Astrocyte of the cerebellum (primary cell): Measurements from ENCODE around the gene SZT2.
"Not testable (repeated sequence)": the region's sequence is repeated elsewhere in the genome, so short reads cannot be mapped to it uniquely, and the experiment has no call there.

Experiments
- DNase-seq: peaks from one replicate; pipeline ENCODE4 v3.0.0-alpha.2; 2011; ENCODE audit warnings: low read depth
- H3K4me3 ChIP-seq: 2 replicates; pipeline ENCODE4 v1.5.1; 2011; ENCODE audit warnings: mild to moderate bottlenecking, low read depth, low read length, moderate library complexity
- CTCF ChIP-seq: IDR thresholded peaks from 2 replicates; pipeline ENCODE4 v1.5.1; 2012; ENCODE audit warnings: low read length, low read depth, moderate library complexity, mild to moderate bottlenecking; ENCODE audit errors: missing control alignments
- in situ Hi-C: cut with HindIII; loops from 2 replicates; pipeline ENCODE4 v1.10.0; 2017; ENCODE audit warnings: low sequenced_read_pairs

SZT2 gene

DNA sequence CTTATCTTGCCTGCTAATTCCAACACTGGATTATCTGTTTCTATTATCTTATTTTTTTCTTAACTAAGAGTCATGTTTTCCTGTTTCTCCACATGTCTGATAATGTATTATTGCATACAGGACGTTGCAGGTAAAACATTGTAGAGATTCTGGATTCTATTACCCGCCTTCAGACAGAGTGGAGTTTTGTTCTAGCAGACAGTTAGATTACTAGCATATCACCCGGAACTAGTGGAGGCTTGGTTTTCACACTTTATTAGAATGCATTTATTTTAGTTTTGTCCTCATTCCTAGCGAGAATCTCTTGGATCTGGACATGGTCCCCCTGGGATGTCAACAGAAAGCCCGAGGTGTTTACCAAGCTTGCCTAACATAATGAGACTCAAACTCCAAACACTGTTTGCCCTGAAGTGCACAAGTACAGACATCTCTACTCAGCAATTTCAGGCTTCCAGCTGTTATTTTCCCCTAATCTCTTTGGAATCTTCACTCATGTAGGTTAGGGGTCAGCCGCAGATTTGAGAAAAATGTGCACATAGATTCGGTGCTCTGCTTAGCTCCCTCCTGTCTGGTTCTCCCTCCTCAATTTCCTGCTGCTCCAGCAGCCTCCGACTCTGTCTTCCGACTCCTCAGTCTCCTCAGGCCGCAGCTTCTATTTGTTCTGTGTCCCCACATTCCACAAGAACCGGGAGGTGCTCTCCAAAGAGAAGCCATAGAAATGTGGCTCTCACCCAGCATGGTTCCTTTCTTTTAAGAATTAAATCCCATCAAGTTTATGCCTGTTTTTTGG, 104.2 kb downstream of the SZT2 start:
- DNase-seq: no peak
- no peak overlapping the region for H3K4me3 ChIP-seq
- in situ Hi-C loops: no loop called here
- TF ChIP-seq CTCF: no peak

DNA sequence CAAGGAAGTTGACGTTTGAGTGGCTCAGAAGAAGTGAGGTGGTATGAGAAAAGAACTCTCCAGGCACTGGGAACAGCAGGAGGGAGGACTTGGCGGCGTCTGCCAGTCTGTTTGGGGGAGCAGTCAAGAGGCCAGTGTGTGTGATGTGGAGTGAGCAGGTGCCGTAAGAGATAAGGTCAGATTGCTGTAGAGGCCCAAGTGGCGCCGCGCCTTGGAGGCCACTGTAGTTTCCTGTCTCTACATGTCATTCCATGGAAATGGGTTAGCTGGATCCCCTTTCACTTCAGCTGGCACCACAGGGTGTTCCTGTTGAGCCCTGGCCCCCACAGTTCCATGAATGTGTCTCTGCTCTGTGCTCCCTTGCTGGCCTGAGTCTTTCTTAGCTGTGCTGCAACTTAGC, 105.5 kb downstream of the SZT2 start:
- no peak for DNase-seq
- no peak overlapping the region for H3K4me3 ChIP-seq
- no peak for TF ChIP-seq CTCF
- in situ Hi-C loops: no loop called here

DNA sequence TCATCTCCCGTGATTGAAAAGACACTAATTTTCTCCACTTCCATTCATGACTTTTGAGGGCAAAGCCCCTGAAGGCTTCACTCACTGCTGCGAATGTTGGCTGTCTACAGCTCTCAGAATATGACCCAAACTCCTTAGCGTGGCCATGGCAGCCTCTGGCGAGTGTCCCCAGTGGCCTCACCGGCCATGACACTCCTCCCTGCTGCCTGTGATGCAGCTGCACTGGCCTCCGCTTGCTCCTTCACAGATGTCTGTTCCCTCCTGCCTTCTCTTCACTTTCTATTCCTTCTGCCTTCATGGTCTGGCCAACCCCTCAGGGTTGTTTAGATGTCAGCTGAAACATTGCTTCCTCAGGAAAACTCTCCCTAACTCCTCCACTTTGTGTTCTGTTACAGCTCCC, 110.2 kb downstream of the SZT2 start:
- TF ChIP-seq CTCF: no peak
- in situ Hi-C loops: no loop called here
- DNase-seq: no peak
- H3K4me3 ChIP-seq: no peak overlapping the region

GRCh38 chr1:43501806-43502205, 112.1 kb downstream of the SZT2 start:
- DNase-seq, in situ Hi-C loops, H3K4me3 ChIP-seq: not testable (repeated sequence)

GRCh38 chr1:43503534-43503933, 113.8 kb downstream of the SZT2 start:
- in situ Hi-C loops: no loop called here

More at GRCh38 chr1:43503534-43503933, 113.8 kb downstream of the SZT2 start:
- H3K4me3 ChIP-seq: no peak overlapping the region
- DNase-seq: no peak
- TF ChIP-seq CTCF: no peak
